GM12878 (cell line): Measurements from ENCODE around the gene KRT86. TPM values are rescaled to one million over a fixed set of nuclear protein-coding genes. Genes with fewer than 3 reads are reported as not detected.

Experiments used
- ATAC-seq: fragments of 200-7000 bp; cut with Tn5 transposase; 3 replicates; pipeline ENCODE4 v1.9.1; 2020; ENCODE audit warnings: mild to moderate bottlenecking, moderate library complexity
- BruUV-seq: library from RNA; stranded (reverse); fragments of 400-500 nt; replicated peaks from 2 replicates; lab custom pipeline; 2021; lab: Mats Ljungman, UMichigan
- CTCF ChIA-PET: fragments of 300-600 bp; sonication (Branson Sonifier 250); formaldehyde crosslinking; extraction: SDS; loops from one replicate; lab custom pipeline; 2021; ENCODE audit warnings: inconsistent platforms; lab: Yijun Ruan, JAX
- POLR2A ChIA-PET: fragments of 350-600 bp; formaldehyde crosslinking; extraction: SDS; loops from one replicate; lab custom pipeline; 2021; ENCODE audit warnings: inconsistent platforms; lab: Charles Lee
- RAD21 ChIA-PET: fragments of 300-600 bp; sonication (Branson Sonifier 250); formaldehyde crosslinking; loops from one replicate; lab custom pipeline; 2023; ENCODE audit warnings: antibody characterized with exemption; ENCODE audit not compliant: unreplicated experiment; lab: Charles Lee
- SMC1A ChIA-PET: fragments of 300-600 bp; sonication (Branson Sonifier 250); formaldehyde crosslinking; loops from one replicate; lab custom pipeline; 2023; ENCODE audit not compliant: unreplicated experiment, uncharacterized antibody; lab: Charles Lee
- DNase-seq: peaks from one replicate; pipeline ENCODE4 v3.0.0-alpha.2; 2011; ENCODE audit warnings: low read depth, low spot score
- FAIRE-seq: peaks from 3 replicates; lab custom pipeline; 2011; peaks lifted over from hg19 to GRCh38; lab: Jason Lieb, UNC
- H2AFZ ChIP-seq: 2 replicates; pipeline ENCODE4 v1.6.0; 2011; ENCODE audit warnings: low read depth, low read length, control low read depth; ENCODE audit not compliant: control insufficient read depth
- H3K27ac ChIP-seq: 2 replicates; pipeline ENCODE4 v1.5.1; 2011; ENCODE audit warnings: control low read depth; ENCODE audit not compliant: control insufficient read depth, insufficient read depth
- H3K27me3 ChIP-seq, 2 experiments: replicated peaks in 1 of 2; 2 replicates each; pipeline versions ENCODE4 v1.6.0 to v1.6.1; 2011; ENCODE audit warnings: low read length in 1 of 2; ENCODE audit not compliant: control insufficient read depth in 2 of 2, insufficient read depth in 2 of 2
- H3K36me3 ChIP-seq, 2 experiments: 2 replicates each; pipeline ENCODE4 v1.5.1; 2011; ENCODE audit warnings: low read length in 1 of 2; ENCODE audit not compliant: control insufficient read depth in 2 of 2, insufficient read depth in 2 of 2
- H3K4me1 ChIP-seq: 2 replicates; pipeline ENCODE4 v1.6.1; 2011; ENCODE audit warnings: mild to moderate bottlenecking, low read length, moderate library complexity, mixed read lengths; ENCODE audit not compliant: control insufficient read depth, insufficient read depth
- H3K4me2 ChIP-seq: 2 replicates; pipeline ENCODE4 v1.6.0; 2011; ENCODE audit warnings: control low read depth; ENCODE audit not compliant: control insufficient read depth, insufficient read depth
- H3K4me3 ChIP-seq: fragments of 200-600 bp; sonication (generic); 2 replicates; pipeline ENCODE4 v1.5.1; 2016
- H3K79me2 ChIP-seq: 2 replicates; pipeline ENCODE4 v1.6.0; 2011; ENCODE audit warnings: low read length; ENCODE audit not compliant: control insufficient read depth, insufficient read depth
- H3K9ac ChIP-seq: 2 replicates; pipeline ENCODE4 v1.8.0; 2011; ENCODE audit warnings: low read length, control low read depth, mixed read lengths; ENCODE audit not compliant: control insufficient read depth, insufficient read depth
- H3K9me3 ChIP-seq: replicated peaks from 3 replicates; pipeline ENCODE4 v1.5.1; 2011; ENCODE audit warnings: mild to moderate bottlenecking, low read length; ENCODE audit not compliant: control insufficient read depth, insufficient read depth
- H4K20me1 ChIP-seq: 2 replicates; pipeline ENCODE4 v1.6.0; 2011; ENCODE audit not compliant: control insufficient read depth, insufficient read depth
- ATF2 ChIP-seq: IDR thresholded peaks from 2 replicates; pipeline ENCODE4 v1.6.1; 2012; ENCODE audit warnings: low read length, inconsistent platforms
- BCL11A ChIP-seq: IDR thresholded peaks from 2 replicates; pipeline ENCODE4 v1.6.1; 2011; ENCODE audit warnings: low read depth, low read length
- CTCF ChIP-seq, 3 experiments: IDR thresholded peaks in 2 of 3; conservative IDR thresholded peaks in 1 of 3; 2 replicates each; pipeline ENCODE4 v1.5.1; 2011; ENCODE audit warnings: low read depth in 3 of 3, low read length in 3 of 3, mild to moderate bottlenecking in 3 of 3, control low read depth in 2 of 3, moderate library complexity in 2 of 3, inconsistent platforms in 1 of 3, mixed read lengths in 1 of 3; ENCODE audit not compliant: control insufficient read depth in 2 of 3, insufficient read depth in 1 of 3; ENCODE audit errors: extremely low read depth in 1 of 3
- CUX1 ChIP-seq: IDR thresholded peaks from 2 replicates; pipeline ENCODE4 v1.6.1; 2012; ENCODE audit warnings: improper control_type of control experiment, low read depth, low read length; ENCODE audit not compliant: insufficient replicate concordance
- LARP7 ChIP-seq: fragments of 450-650 bp; IDR thresholded peaks from 2 replicates; pipeline ENCODE4 v1.6.1; 2017; ENCODE audit warnings: mild to moderate bottlenecking
- MTA3 ChIP-seq: IDR thresholded peaks from 2 replicates; pipeline ENCODE4 v1.6.1; 2012; ENCODE audit warnings: low read length, inconsistent platforms, borderline replicate concordance
- NFYB ChIP-seq: IDR thresholded peaks from 2 replicates; pipeline ENCODE4 v1.6.1; 2011; ENCODE audit warnings: low read depth, mild to moderate bottlenecking, low read length, improper control_type of control experiment, moderate library complexity; ENCODE audit not compliant: insufficient read depth
- NR2C2 ChIP-seq: IDR thresholded peaks from 2 replicates; pipeline ENCODE4 v1.6.1; 2011; ENCODE audit warnings: borderline replicate concordance, low read depth; ENCODE audit not compliant: control insufficient read depth, insufficient read length
- PML ChIP-seq: IDR thresholded peaks from 2 replicates; pipeline ENCODE4 v1.6.1; 2012; ENCODE audit warnings: low read length, inconsistent platforms
- RCOR1 ChIP-seq: conservative IDR thresholded peaks from 2 replicates; pipeline ENCODE4 v1.6.1; 2012; ENCODE audit warnings: low read depth, low read length, improper control_type of control experiment
- SP1 ChIP-seq: IDR thresholded peaks from one replicate; pipeline ENCODE4 v1.6.1; 2011; ENCODE audit warnings: low read depth, low read length
- STAT3 ChIP-seq: IDR thresholded peaks from 2 replicates; pipeline ENCODE4 v1.6.1; 2011; ENCODE audit warnings: low read depth, low read length, improper control_type of control experiment
- ZNF217 ChIP-seq: fragments of 450-650 bp; IDR thresholded peaks from 2 replicates; pipeline ENCODE4 v1.6.1; 2017; ENCODE audit warnings: antibody characterized with exemption, mild to moderate bottlenecking
- ZNF384 ChIP-seq: IDR thresholded peaks from 2 replicates; pipeline ENCODE4 v1.6.1; 2012; ENCODE audit warnings: low read depth, mild to moderate bottlenecking, low read length, improper control_type of control experiment, borderline replicate concordance
- WGBS: methylation state at CpG from one replicate; pipeline ENCODE4 v1.1.6; 2016; ENCODE audit warnings: low lambda C conversion rate; ENCODE audit not compliant: insufficient replicate concordance, insufficient coverage; ENCODE audit errors: missing lambda C conversion rate; 5-methylcytosine and 5-hydroxymethylcytosine counted together
- in situ Hi-C: fragments of 300-500 bp; cut with MboI; formaldehyde crosslinking; loops from 9 replicates; pipeline ENCODE4 v1.14.3; 2018; ENCODE audit warnings: mixed read lengths
- intact Hi-C: fragments of 100-400 bp; cut with micrococcal nuclease; formaldehyde crosslinking; loops from one replicate; pipeline ENCODE4 v1.14.2; 2022; ENCODE audit not compliant: unreplicated experiment
- polyA plus RNA-seq, 11 experiments: library from polyadenylated mRNA; depleted of rRNA in 4 of 11; unstranded in 6 of 11; stranded (reverse) in 5 of 11; fragments of >200 nt; fragmentation: Nextera tagmentation in 4 of 11; fragmentation: Illumina TruSeq in 1 of 11; extraction: Ambion mirVana in 4 of 11; extraction: Trizol in 1 of 11; gene quantifications; 1 replicate in 1 of 11; 2 replicates in 10 of 11; pipeline versions ENCODE4 v1.2.1 to v1.2.3, GENCODE V29; 2011 to 2016; ENCODE audit warnings: inconsistent platforms in 2 of 11, missing spikeins in 2 of 11, low read depth in 1 of 11
- total RNA-seq, 4 experiments: library from RNA; depleted of rRNA in 3 of 4; stranded (reverse); fragments of >200 nt in 3 of 4; fragmentation: Illumina TruSeq in 1 of 4; extraction: Trizol in 1 of 4; gene quantifications; 2 replicates each; pipeline versions ENCODE4 v1.2.1 to v1.2.3, GENCODE V29; 2013 to 2021

The KRT86 gene
- total and polyA plus RNA-seq, 10 of the 15 experiments (the other 5 are each of a cell fraction or from before 2014, with no cell fraction given) = 0.11 to 0.54 (median 0.18) TPM; not detected in 4

- BruUV-seq = no TSS peak
- ChIA-PET POLR2A (no interaction called here), SMC1A (no interaction called here), RAD21 (no interaction called here), CTCF (interaction anchor here (0.9 kb wide), 1 partner anchor 12 kb away, joined by 3 read pairs; no protein-coding TSS in a partner anchor)
- H3K79me2 ChIP-seq = no peaks in the 10 kb centered on the region
- no peaks in the 10 kb centered on the region for H4K20me1 ChIP-seq
- H2AFZ ChIP-seq = no peak overlapping the region
- peaks cover 7 to 16% of the 10 kb centered on the region in 2 experiments; a peak in 3 of 4 replicates for H3K27me3 ChIP-seq
- ATAC-seq (no peak), DNase-seq (no peak), FAIRE-seq (no peak)
- no peak for TF ChIP-seq RCOR1
- no peak for TF ChIP-seq NFYB
- TF ChIP-seq STAT3 = no peak
- no peak for TF ChIP-seq SP1
- TF ChIP-seq CUX1 = no peak
- TF ChIP-seq CTCF (IDR thresholded peaks at IDR 0.05 in 2 of 3, conservative IDR thresholded peaks at IDR 0.05 in 1 of 3; ENCODE audit: control insufficient read depth in 2 of 3, extremely low read depth in 1 of 3, insufficient read depth in 1 of 3, low read depth in 3 of 3, low read length in 3 of 3) = no peak
- no peak for TF ChIP-seq MTA3
- no peak for TF ChIP-seq BCL11A
- TF ChIP-seq PML = no peak
- no peak for TF ChIP-seq ATF2
- TF ChIP-seq LARP7 = no peak
- TF ChIP-seq NR2C2 = no peak
- TF ChIP-seq ZNF217 = no peak
- TF ChIP-seq ZNF384 = no peak
- no peak overlapping the region for H3K27ac ChIP-seq
- in situ Hi-C loops = no loop called here
- no peak overlapping the region for H3K4me2 ChIP-seq
- no peaks in the 10 kb centered on the region for H3K36me3 ChIP-seq
- intact Hi-C loops = no loop called here
- no peak overlapping the region for H3K4me3 ChIP-seq
- H3K9me3 ChIP-seq = no peaks in the 10 kb centered on the region
- H3K9ac ChIP-seq = no peak overlapping the region
- whole genome bisulfite sequencing = 23% methylated on average over 9 of the region's 10 CpGs
- H3K4me1 ChIP-seq = no peaks in the 10 kb centered on the region
These were observed 40.1 kb upstream of the KRT86 start for GRCh38 chr12:52234223-52234810.
